ENCODE results near the gene TMEM87B. TPM values are rescaled to one million over a fixed set of nuclear protein-coding genes. Genes with fewer than 3 reads are reported as not detected.
"Not testable (repeated sequence)": the region's sequence is repeated elsewhere in the genome, so short reads cannot be mapped to it uniquely, and the experiment has no call there.

Gene TMEM87B
- total RNA-seq, 1 donor from 2014 or later, result 15.4 TPM

DNA sequence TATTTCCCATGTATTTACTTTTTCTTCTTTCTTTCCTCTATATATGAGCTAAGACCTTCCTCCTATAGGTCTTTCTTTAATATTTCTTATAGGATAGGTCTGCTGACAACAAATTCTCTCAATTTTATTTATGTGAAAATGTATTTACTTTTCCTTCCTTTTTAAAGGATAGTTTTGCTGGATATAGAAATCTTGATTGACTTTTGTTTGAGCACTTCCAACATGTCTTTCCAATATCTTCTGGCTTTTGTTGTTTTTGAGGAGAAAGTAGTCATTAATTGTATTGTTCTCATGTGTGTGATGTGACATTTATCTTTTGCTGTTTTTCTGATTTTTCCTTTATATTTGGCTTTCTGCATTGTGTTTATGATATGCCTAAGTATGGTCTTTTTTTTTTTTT is 54.2 kb downstream of the TMEM87B start:
- Mint-ChIP-seq H3K4me3 (ENCODE audit: low read depth) (no peak overlapping the region), H3K27me3 (no peaks in the 10 kb centered on the region), H3K36me3 (ENCODE audit: insufficient read depth) (peaks cover 59% of the 10 kb centered on the region), H3K9me3 (ENCODE audit: low read depth) (peaks cover 22% of the 10 kb centered on the region), H3K4me1 (ENCODE audit: low read depth) (no peaks in the 10 kb centered on the region), H3K27ac (no peak overlapping the region)
- no peak for DNase-seq (ENCODE audit: low spot score, unreplicated experiment)
- TF ChIP-seq CTCF (IDR thresholded peaks at IDR 0.05; ENCODE audit: unreplicated experiment), result no peak

- Mint-ChIP-seq H3K9me3 (ENCODE audit: low read depth) (peaks cover 22% of the 10 kb centered on the region), H3K27ac (no peak overlapping the region), H3K36me3 (ENCODE audit: insufficient read depth) (peaks cover 59% of the 10 kb centered on the region), H3K4me3 (ENCODE audit: low read depth) (no peak overlapping the region), H3K4me1 (ENCODE audit: low read depth) (no peaks in the 10 kb centered on the region), H3K27me3 (no peaks in the 10 kb centered on the region)
- no peak for TF ChIP-seq CTCF (IDR thresholded peaks at IDR 0.05; ENCODE audit: unreplicated experiment)
- no peak for DNase-seq (ENCODE audit: low spot score, unreplicated experiment)
These were observed 55.9 kb downstream of the TMEM87B start for GRCh38 chr2:112110966-112111365.

DNA sequence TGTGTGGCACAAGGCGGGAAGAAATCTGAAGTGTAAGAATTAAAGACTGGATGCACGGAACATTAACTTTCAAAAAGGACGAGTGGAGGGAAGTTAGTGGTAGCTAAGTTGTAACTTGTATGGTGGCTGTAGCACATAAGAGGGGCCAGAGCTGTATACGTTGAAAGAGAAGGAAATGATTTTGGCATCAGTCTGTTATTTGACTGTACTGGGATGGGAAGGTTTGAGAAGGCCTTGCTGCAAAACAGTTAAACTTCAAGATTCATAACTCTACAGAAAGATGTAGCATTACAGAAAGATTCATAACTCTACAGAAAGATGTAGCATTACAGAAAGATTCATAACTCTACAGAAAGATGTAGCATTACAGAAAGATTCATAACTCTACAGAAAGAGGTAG is 58.3 kb downstream of the TMEM87B start:
- H3K27ac Mint-ChIP-seq; H3K4me3 Mint-ChIP-seq (ENCODE audit: low read depth); H3K27me3 Mint-ChIP-seq; H3K4me1 Mint-ChIP-seq (ENCODE audit: low read depth); DNase-seq (ENCODE audit: low spot score, unreplicated experiment): not testable (repeated sequence)
- Mint-ChIP-seq H3K36me3 (ENCODE audit: insufficient read depth) (peaks cover 44% of the 10 kb centered on the region), H3K9me3 (ENCODE audit: low read depth) (peaks cover 20% of the 10 kb centered on the region)

DNA sequence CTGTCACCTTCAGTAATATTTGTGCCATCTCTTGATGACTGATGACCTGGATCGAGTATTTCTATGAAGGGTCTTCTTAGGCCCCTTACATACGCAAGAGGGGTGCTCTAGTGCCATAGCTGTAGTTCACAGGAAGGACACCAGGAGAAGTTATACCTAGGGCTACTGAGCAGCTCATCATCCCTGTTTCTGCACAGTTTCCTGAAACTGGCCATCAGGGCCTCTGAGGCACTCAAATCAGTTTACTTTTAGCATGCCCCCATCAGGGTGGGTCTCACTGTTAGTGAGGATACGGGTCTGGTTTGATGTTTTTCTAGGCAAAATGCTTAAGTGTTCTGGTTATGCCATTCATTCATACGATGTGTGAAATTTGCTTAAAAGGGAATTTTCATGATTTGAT is 63.1 kb downstream of the TMEM87B start:
- H3K36me3 Mint-ChIP-seq (ENCODE audit: insufficient read depth), result peaks cover 1% of the 10 kb centered on the region
- H3K27me3 Mint-ChIP-seq, result no peaks in the 10 kb centered on the region
- H3K4me3 Mint-ChIP-seq (ENCODE audit: low read depth), result no peak overlapping the region
- no peak for DNase-seq (ENCODE audit: low spot score, unreplicated experiment)
- H3K9me3 Mint-ChIP-seq (ENCODE audit: low read depth), result no peaks in the 10 kb centered on the region
- H3K4me1 Mint-ChIP-seq (ENCODE audit: low read depth), result no peaks in the 10 kb centered on the region
- H3K27ac Mint-ChIP-seq, result no peak overlapping the region
- TF ChIP-seq CTCF (IDR thresholded peaks at IDR 0.05; ENCODE audit: unreplicated experiment), result peak; percentile 25

DNA sequence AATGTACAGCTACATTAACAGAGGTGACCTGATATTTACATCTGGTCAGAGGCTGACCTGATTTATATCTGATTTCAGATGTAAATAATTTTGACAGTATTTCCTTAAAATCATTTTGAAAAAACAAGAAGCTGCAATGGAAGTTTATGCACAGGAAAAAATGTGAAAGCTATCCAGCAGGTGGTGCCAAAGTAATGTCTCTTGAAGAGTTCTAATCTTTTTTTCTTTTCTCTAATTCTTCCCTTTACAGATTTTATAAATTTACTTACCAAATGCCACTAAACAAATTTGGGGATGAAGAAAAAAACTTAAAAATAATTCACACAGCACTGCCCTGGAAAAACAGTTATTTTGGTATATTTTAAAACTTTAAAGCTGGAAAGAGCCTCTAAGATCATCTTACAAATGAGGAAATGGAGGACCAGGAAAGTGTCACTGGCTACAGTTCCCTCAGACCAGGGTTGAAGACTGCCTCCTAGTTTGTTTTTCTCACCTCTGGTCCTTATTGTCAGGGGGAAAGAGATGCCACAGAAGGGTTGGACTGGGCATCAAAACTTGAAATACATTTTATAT is 66.7 kb downstream of the TMEM87B start:
- Mint-ChIP-seq H3K27me3 (no peaks in the 10 kb centered on the region), H3K36me3 (ENCODE audit: insufficient read depth) (peaks cover 5% of the 10 kb centered on the region), H3K9me3 (ENCODE audit: low read depth) (no peaks in the 10 kb centered on the region), H3K4me1 (ENCODE audit: low read depth) (no peaks in the 10 kb centered on the region), H3K4me3 (ENCODE audit: low read depth) (no peak overlapping the region), H3K27ac (no peak overlapping the region)
- DNase-seq (ENCODE audit: low spot score, unreplicated experiment), result no peak
- TF ChIP-seq CTCF (IDR thresholded peaks at IDR 0.05; ENCODE audit: unreplicated experiment), result peak; percentile 79

DNA sequence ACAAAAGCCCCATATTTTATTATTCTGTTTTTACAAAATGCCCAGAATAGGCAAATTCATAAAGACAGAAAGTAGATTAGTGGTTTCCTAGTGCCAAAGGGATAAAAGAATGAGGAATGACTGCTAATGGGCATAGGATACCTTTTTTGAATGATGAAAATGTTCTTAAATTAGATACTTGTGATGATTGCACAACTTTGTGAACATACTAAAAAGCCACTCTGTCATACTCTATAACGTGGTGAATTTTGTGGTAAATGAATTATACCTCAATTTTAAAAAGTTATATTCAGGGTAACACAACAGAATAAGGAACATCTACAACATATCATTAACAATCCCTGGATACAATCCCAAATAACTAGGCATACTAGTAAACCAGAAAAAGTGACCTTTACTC is 74.0 kb downstream of the TMEM87B start:
- no peak overlapping the region for H3K27ac Mint-ChIP-seq
- no peaks in the 10 kb centered on the region for H3K4me1 Mint-ChIP-seq (ENCODE audit: low read depth)
- H3K36me3 Mint-ChIP-seq (ENCODE audit: insufficient read depth), result peaks cover 2% of the 10 kb centered on the region
- DNase-seq (ENCODE audit: low spot score, unreplicated experiment), result no peak
- peaks cover 17% of the 10 kb centered on the region for H3K9me3 Mint-ChIP-seq (ENCODE audit: low read depth)
- TF ChIP-seq CTCF (IDR thresholded peaks at IDR 0.05; ENCODE audit: unreplicated experiment), result no peak
- H3K27me3 Mint-ChIP-seq, result no peaks in the 10 kb centered on the region
- no peak overlapping the region for H3K4me3 Mint-ChIP-seq (ENCODE audit: low read depth)
